A549 (cell line): ENCODE measurements around the gene SERPIND1. TPM values are rescaled to one million over a fixed set of nuclear protein-coding genes. Genes with fewer than 3 reads are reported as not detected.

ENCODE experiments used
- ATAC-seq, 2 experiments: fragments of 200-7000 bp in 1 of 2; fragments of >200 bp in 1 of 2; cut with Nextera tagmentation in 1 of 2; cut with Tn5 transposase in 1 of 2; 3 replicates each; pipeline versions ENCODE4 v1.8.0 to v1.9.1; 2018 to 2020; ENCODE audit warnings: mild to moderate bottlenecking in 1 of 2, moderate library complexity in 1 of 2
- CTCF ChIA-PET: fragments of 300-600 bp; sonication (Branson Sonifier 250); formaldehyde crosslinking; extraction: SDS; loops from one replicate; lab custom pipeline; 2021; ENCODE audit warnings: antibody characterized with exemption, inconsistent platforms; lab: Yijun Ruan, JAX
- POLR2A ChIA-PET: fragments of 350-600 bp; formaldehyde crosslinking; extraction: SDS; loops from one replicate; lab custom pipeline; 2021; ENCODE audit warnings: antibody characterized with exemption, inconsistent platforms; lab: Yijun Ruan, JAX
- DNase-seq, 2 experiments: peaks; one replicate each; pipeline versions ENCODE4 v3.0.0 to v3.0.0-alpha.2; 2011 to 2016; ENCODE audit warnings: low read depth in 1 of 2, low spot score in 1 of 2
- FAIRE-seq: peaks from 2 replicates; lab custom pipeline; 2011; peaks lifted over from hg19 to GRCh38; lab: Jason Lieb, UNC
- H3K27ac ChIP-seq, 2 experiments: fragments of >200 bp; sonication (Bioruptor Twin); formaldehyde crosslinking; 3 replicates each; pipeline ENCODE4 v1.5.1; 2016 to 2017
- H3K4me1 ChIP-seq: fragments of >200 bp; sonication (Bioruptor Twin); formaldehyde crosslinking; 3 replicates; pipeline ENCODE4 v1.6.1; 2016
- H3K4me2 ChIP-seq: fragments of >200 bp; sonication (Bioruptor Twin); formaldehyde crosslinking; 3 replicates; pipeline ENCODE4 v1.6.1; 2016
- H3K4me3 ChIP-seq: fragments of >200 bp; sonication (Bioruptor Twin); formaldehyde crosslinking; 3 replicates; pipeline ENCODE4 v1.5.1; 2016
- H3K9me3 ChIP-seq: fragments of >200 bp; sonication (Bioruptor Twin); formaldehyde crosslinking; 3 replicates; pipeline ENCODE4 v1.6.1; 2016
- BHLHE40 ChIP-seq: IDR thresholded peaks from 2 replicates; pipeline ENCODE4 v1.6.1; 2012; ENCODE audit warnings: low read depth, low read length, inconsistent platforms
- CBX2 ChIP-seq: fragments of 200-600 bp; sonication (generic); IDR thresholded peaks from 2 replicates; pipeline ENCODE4 v1.6.1; 2016; ENCODE audit warnings: low read depth, mild to moderate bottlenecking, borderline replicate concordance
- CEBPB ChIP-seq, 2 experiments: fragments of >200 bp in 1 of 2; sonication (Bioruptor Twin) in 1 of 2; formaldehyde crosslinking in 1 of 2; IDR thresholded peaks; 2 replicates each; pipeline ENCODE4 v1.6.1; 2012 to 2016
- CHD2 ChIP-seq: fragments of 150-350 bp; IDR thresholded peaks from 2 replicates; pipeline ENCODE4 v1.6.1; 2014; ENCODE audit warnings: low read length; ENCODE audit not compliant: partially characterized antibody
- EHMT2 ChIP-seq: fragments of 200-600 bp; sonication (generic); IDR thresholded peaks from 2 replicates; pipeline ENCODE4 v1.6.1; 2016; ENCODE audit warnings: antibody characterized with exemption, low read depth, mild to moderate bottlenecking, moderate library complexity
- FOSB ChIP-seq: fragments of 250-450 bp; sonication (Bioruptor Pico); IDR thresholded peaks from 2 replicates; pipeline ENCODE4 v1.5.0; 2020; ENCODE audit warnings: mild to moderate bottlenecking, moderate library complexity
- FOXS1 ChIP-seq: fragments of 250-450 bp; sonication (Bioruptor Pico); IDR thresholded peaks from 2 replicates; pipeline ENCODE4 v1.5.0; 2020; ENCODE audit warnings: mild to moderate bottlenecking, moderate library complexity
- HDAC2 ChIP-seq: fragments of 200-600 bp; sonication (generic); IDR thresholded peaks from 2 replicates; pipeline ENCODE4 v1.6.1; 2016
- HEYL ChIP-seq: fragments of 250-450 bp; sonication (Bioruptor Pico); IDR thresholded peaks from 2 replicates; pipeline ENCODE4 v1.8.0; 2021; ENCODE audit warnings: mild to moderate bottlenecking, moderate library complexity
- HOXA7 ChIP-seq: fragments of 250-450 bp; sonication (Bioruptor Pico); IDR thresholded peaks from 2 replicates; pipeline ENCODE4 v1.5.0; 2020; ENCODE audit warnings: mild to moderate bottlenecking, moderate library complexity
- JUN ChIP-seq, 2 experiments: fragments of >200 bp; sonication (Bioruptor Twin); formaldehyde crosslinking; IDR thresholded peaks; 2 replicates in 1 of 2; 3 replicates in 1 of 2; pipeline ENCODE4 v1.6.1; 2016 to 2017
- JUNB ChIP-seq: fragments of >200 bp; sonication (Bioruptor Twin); formaldehyde crosslinking; IDR thresholded peaks from 2 replicates; pipeline ENCODE4 v1.6.1; 2016
- KDM1A ChIP-seq: fragments of 200-600 bp; sonication (generic); IDR thresholded peaks from 2 replicates; pipeline ENCODE4 v1.6.1; 2016; ENCODE audit warnings: low read depth, mild to moderate bottlenecking
- KDM5A ChIP-seq: fragments of 200-600 bp; sonication (generic); IDR thresholded peaks from 2 replicates; pipeline ENCODE4 v1.6.1; 2016; ENCODE audit warnings: antibody characterized with exemption, mild to moderate bottlenecking
- MAFK ChIP-seq: fragments of 450-650 bp; IDR thresholded peaks from 2 replicates; pipeline ENCODE4 v1.6.1; 2014; ENCODE audit not compliant: partially characterized antibody
- NFE2L2 ChIP-seq: fragments of 150-350 bp; conservative IDR thresholded peaks from 2 replicates; pipeline ENCODE4 v1.6.1; 2014; ENCODE audit warnings: low read length
- PHF8 ChIP-seq: fragments of 200-600 bp; sonication (generic); IDR thresholded peaks from 2 replicates; pipeline ENCODE4 v1.6.1; 2016; ENCODE audit warnings: low read depth, mild to moderate bottlenecking, antibody characterized with exemption, moderate library complexity, borderline replicate concordance
- RCOR1 ChIP-seq: fragments of 150-350 bp; IDR thresholded peaks from 2 replicates; pipeline ENCODE4 v1.6.1; 2014; ENCODE audit warnings: antibody characterized with exemption, low read length, low read depth
- RNF2 ChIP-seq: fragments of 200-600 bp; sonication (generic); IDR thresholded peaks from 2 replicates; pipeline ENCODE4 v1.6.1; 2016; ENCODE audit warnings: low read depth, mild to moderate bottlenecking, antibody characterized with exemption, moderate library complexity, borderline replicate concordance
- TFCP2L1 ChIP-seq: fragments of 250-450 bp; sonication (Bioruptor Pico); IDR thresholded peaks from 2 replicates; pipeline ENCODE4 v1.5.0; 2021; ENCODE audit warnings: mild to moderate bottlenecking
- ZFP36 ChIP-seq: fragments of 450-650 bp; IDR thresholded peaks from 2 replicates; pipeline ENCODE4 v1.6.1; 2014; ENCODE audit warnings: borderline replicate concordance; ENCODE audit not compliant: partially characterized antibody
- WGBS: methylation state at CpG from one replicate; pipeline ENCODE4 v1.1.6; 2017; ENCODE audit errors: missing lambda C conversion rate; 5-methylcytosine and 5-hydroxymethylcytosine counted together
- polyA plus RNA-seq, 4 experiments: library from polyadenylated mRNA; depleted of rRNA in 3 of 4; stranded (reverse); fragments of >200 nt; fragmentation: RNase III in 1 of 4; extraction: RNeasy Plus Mini Kit Qiagen cat#74134 plus additional on column Dnase treatment in 1 of 4; gene quantifications; 2 replicates in 3 of 4; 3 replicates in 1 of 4; pipeline ENCODE4 v1.2.3, GENCODE V29; 2011 to 2017
- TF ChIP-seq, protein P1 (sequence below): fragments of 150-350 bp; IDR thresholded peaks from 2 replicates; pipeline ENCODE4 v1.6.1; 2014; ENCODE audit warnings: low read depth, mild to moderate bottlenecking, low read length
- TF ChIP-seq, protein P2 (sequence below): fragments of 250-450 bp; sonication (Bioruptor Pico); IDR thresholded peaks from 2 replicates; pipeline ENCODE4 v1.5.0; 2021; ENCODE audit warnings: mild to moderate bottlenecking, moderate library complexity, borderline replicate concordance

SERPIND1 gene
- polyA plus RNA-seq, 2 of the 4 experiments (the other 2 are of a cell fraction), result not detected

DNA sequence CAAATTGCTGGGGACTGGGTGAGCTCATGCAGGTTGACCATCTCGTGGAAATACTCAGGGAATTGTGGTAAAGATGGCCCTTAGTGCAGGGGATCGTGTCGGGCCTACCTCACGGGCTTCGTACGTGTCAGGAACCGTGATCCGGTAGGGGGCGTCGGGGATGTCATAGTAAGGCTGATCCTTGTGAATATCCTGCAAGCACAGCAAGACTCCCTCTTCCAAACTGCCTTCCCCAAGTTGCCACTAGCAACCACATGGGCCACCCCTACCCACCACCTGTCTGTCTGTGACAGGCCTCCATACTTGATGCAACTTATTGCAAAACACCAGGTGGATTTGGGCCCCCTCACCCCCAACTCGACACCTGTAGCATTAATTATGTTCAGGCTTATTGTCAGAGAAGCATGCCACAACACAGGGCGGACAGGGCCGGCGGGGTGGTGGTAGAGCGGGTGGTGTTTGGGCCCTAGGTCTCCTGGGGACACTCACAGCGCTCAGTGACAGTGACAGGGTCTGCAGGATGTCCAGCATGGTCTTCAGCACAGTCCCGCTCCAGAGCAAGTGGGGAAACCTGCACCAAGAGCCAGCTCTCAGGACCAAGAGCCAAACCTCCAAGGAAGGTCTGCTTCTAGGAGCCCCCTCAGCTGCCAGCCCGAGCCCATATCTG, 22.6 kb upstream of the SERPIND1 start:
- ATAC-seq (no peak), DNase-seq (no peak), FAIRE-seq (no peak)
- Histone ChIP-seq H3K4me3 (no peak overlapping the region), H3K4me1 (peaks cover 6% of the 10 kb centered on the region; the same call in 1 of the 3 replicates), H3K27ac (no peak overlapping the region), H3K9me3 (no peaks in the 10 kb centered on the region), H3K4me2 (no peak overlapping the region)
- 93% methylated on average over 14 of the region's 18 CpGs for WGBS
- ChIA-PET POLR2A (no interaction called here), CTCF (interaction anchor here (1.1 to 1.7 kb wide), 6 partner anchors 8 to 211 kb away, joined by 3 to 5 read pairs (median 4); no protein-coding TSS in a partner anchor)
- TF ChIP-seq RCOR1 (no peak), JUN (IDR thresholded peaks at IDR 0.05) (no peak), KDM5A (no peak), HEYL (CRISPR knock-in tag) (no peak), HDAC2 (no peak)

DNA sequence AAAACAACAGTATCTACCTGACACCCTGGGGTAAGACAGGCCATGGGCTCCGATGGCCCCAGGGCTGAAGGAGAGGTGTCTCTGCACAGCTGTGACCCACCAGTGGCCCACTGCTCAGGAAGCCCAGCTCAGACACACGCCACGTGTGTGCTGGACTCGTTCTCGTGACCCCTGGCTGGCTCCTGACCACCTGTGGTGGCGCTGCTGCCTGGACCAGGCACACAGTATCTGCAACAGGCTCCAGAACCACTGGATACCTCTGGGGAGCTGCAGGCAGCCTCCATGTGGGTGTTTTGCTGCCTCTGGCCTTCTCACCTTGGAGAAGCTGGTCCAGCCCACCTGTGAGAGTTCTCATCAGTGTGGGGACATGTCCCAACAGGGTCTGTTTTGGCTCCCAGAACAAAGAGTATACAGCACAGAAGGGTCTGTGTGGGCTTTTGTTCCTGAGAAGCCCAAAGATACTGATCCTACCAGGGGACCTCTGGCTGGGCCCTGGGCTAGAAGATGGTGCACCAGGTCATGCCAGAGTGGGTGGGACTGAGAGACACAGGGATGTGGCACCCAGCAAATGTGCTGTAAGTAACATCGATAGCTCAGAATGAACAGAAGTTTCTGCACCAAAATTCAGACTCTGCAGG, 21.7 kb upstream of the SERPIND1 start:
- no peak for FAIRE-seq
- H3K27ac ChIP-seq, result no peak overlapping the region
- no peak overlapping the region for H3K4me2 ChIP-seq
- POLR2A ChIA-PET, result no interaction called here
- no peak overlapping the region for H3K4me3 ChIP-seq
- ATAC-seq, result no peak
- no peaks in the 10 kb centered on the region for H3K9me3 ChIP-seq
- peaks cover 6% of the 10 kb centered on the region; the same call in 1 of the 3 replicates for H3K4me1 ChIP-seq
- DNase-seq, result no peak
- WGBS, result 95% methylated on average over 2 of the region's 7 CpGs
- no peak for TF ChIP-seq FOSB
- TF ChIP-seq TFCP2L1 (CRISPR knock-in tag), result no peak
- TF ChIP-seq RNF2, result no peak
- no peak for TF ChIP-seq CBX2
- TF ChIP-seq JUNB, result no peak
- no peak for TF ChIP-seq HDAC2
- TF ChIP-seq NFE2L2, result no peak
- TF ChIP-seq, protein P1, sequence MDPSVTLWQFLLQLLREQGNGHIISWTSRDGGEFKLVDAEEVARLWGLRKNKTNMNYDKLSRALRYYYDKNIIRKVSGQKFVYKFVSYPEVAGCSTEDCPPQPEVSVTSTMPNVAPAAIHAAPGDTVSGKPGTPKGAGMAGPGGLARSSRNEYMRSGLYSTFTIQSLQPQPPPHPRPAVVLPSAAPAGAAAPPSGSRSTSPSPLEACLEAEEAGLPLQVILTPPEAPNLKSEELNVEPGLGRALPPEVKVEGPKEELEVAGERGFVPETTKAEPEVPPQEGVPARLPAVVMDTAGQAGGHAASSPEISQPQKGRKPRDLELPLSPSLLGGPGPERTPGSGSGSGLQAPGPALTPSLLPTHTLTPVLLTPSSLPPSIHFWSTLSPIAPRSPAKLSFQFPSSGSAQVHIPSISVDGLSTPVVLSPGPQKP, result no peak
- TF ChIP-seq PHF8, result no peak
- no peak for TF ChIP-seq ZFP36
- TF ChIP-seq HOXA7 (CRISPR knock-in tag), result no peak
- TF ChIP-seq CHD2, result no peak
- TF ChIP-seq MAFK, result no peak
- TF ChIP-seq, protein P2, sequence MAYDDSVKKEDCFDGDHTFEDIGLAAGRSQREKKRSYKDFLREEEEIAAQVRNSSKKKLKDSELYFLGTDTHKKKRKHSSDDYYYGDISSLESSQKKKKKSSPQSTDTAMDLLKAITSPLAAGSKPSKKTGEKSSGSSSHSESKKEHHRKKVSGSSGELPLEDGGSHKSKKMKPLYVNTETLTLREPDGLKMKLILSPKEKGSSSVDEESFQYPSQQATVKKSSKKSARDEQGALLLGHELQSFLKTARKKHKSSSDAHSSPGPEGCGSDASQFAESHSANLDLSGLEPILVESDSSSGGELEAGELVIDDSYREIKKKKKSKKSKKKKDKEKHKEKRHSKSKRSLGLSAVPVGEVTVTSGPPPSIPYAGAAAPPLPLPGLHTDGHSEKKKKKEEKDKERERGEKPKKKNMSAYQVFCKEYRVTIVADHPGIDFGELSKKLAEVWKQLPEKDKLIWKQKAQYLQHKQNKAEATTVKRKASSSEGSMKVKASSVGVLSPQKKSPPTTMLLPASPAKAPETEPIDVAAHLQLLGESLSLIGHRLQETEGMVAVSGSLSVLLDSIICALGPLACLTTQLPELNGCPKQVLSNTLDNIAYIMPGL (CRISPR knock-in tag), result no peak
- CTCF ChIA-PET, result interaction anchor here (0.6 to 1.7 kb wide), 4 partner anchors 9 to 211 kb away, joined by 3 to 5 read pairs (median 4); no protein-coding TSS in a partner anchor

DNA sequence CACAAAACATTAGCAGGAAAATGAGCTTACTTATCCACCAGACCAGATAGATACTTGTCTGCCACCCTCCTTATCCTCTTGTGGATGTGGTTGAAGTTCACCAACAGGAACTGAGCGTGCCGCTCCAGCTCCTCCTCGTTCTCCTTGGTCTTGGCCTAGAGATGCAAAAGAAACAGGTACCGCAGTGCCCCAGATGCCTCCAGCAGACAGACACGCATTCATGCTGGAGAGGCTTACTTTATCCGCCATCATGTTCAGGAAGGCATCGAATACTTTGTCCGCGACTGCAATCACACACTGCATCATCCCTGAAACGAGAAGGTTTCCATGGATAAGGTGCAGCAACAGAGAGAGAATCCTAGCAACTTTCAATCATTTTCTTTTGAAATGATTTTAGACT, 21.0 kb upstream of the SERPIND1 start:
- 90% methylated on average over 10 of the region's 10 CpGs for WGBS
- no peaks in the 10 kb centered on the region for H3K9me3 ChIP-seq
- H3K4me1 ChIP-seq, result peaks cover 6% of the 10 kb centered on the region; the same call in 1 of the 3 replicates
- ATAC-seq, result no peak
- H3K4me3 ChIP-seq, result no peak overlapping the region
- no peak for FAIRE-seq
- POLR2A ChIA-PET, result no interaction called here
- no peak overlapping the region for H3K27ac ChIP-seq
- DNase-seq, result no peak
- CTCF ChIA-PET, result interaction anchor here (0.6 to 1.7 kb wide), 4 partner anchors 10 to 210 kb away, joined by 3 to 5 read pairs (median 4); no protein-coding TSS in a partner anchor
- no peak overlapping the region for H3K4me2 ChIP-seq
- TF ChIP-seq FOXS1 (CRISPR knock-in tag) (no peak), KDM1A (no peak), NFE2L2 (no peak), HEYL (CRISPR knock-in tag) (no peak), EHMT2 (no peak), PHF8 (no peak), BHLHE40 (no peak), CEBPB (IDR thresholded peaks at IDR 0.05) (no peak)
